HL-60 (cell line): Measurements from ENCODE around the gene IGFBP4.

Experiments used
- DNase-seq, 2 experiments: peaks; one replicate each; pipeline ENCODE4 v3.0.0-alpha.2; 2010 to 2020; ENCODE audit warnings: low read depth in 1 of 2, low spot score in 1 of 2
- H3K27ac ChIP-seq: fragments of 250-450 bp; sonication (Bioruptor Pico); replicated peaks from 2 replicates; pipeline ENCODE4 v1.5.1; 2020; ENCODE audit warnings: mild to moderate bottlenecking, moderate library complexity
- H3K27me3 ChIP-seq: fragments of 250-450 bp; sonication (Bioruptor Pico); 2 replicates; pipeline ENCODE4 v1.5.1; 2021; ENCODE audit warnings: mild to moderate bottlenecking, moderate library complexity; ENCODE audit not compliant: insufficient read depth, poor library complexity, severe bottlenecking
- H3K4me3 ChIP-seq: replicated peaks from 2 replicates; pipeline ENCODE4 v1.5.1; 2011; ENCODE audit warnings: mild to moderate bottlenecking, control low read depth, low read length; ENCODE audit not compliant: insufficient read depth
- GABPA ChIP-seq: IDR thresholded peaks from 2 replicates; pipeline ENCODE4 v1.6.1; 2012; ENCODE audit warnings: low read depth
- POLR2AphosphoS5 ChIP-seq: IDR thresholded peaks from 2 replicates; pipeline ENCODE4 v1.6.1; 2012; ENCODE audit warnings: low read depth
- SPI1 ChIP-seq: IDR thresholded peaks from 2 replicates; pipeline ENCODE4 v1.6.1; 2012; ENCODE audit warnings: low read depth, mild to moderate bottlenecking, borderline replicate concordance
- TF ChIP-seq, protein P1 (sequence below): IDR thresholded peaks from 2 replicates; pipeline ENCODE4 v1.6.1; 2012; ENCODE audit warnings: low read depth; ENCODE audit not compliant: insufficient replicate concordance
- TF ChIP-seq, protein P2 (sequence below): IDR thresholded peaks from one replicate; pipeline ENCODE4 v1.5.1; 2011; ENCODE audit warnings: low read length, control low read depth, inconsistent platforms; ENCODE audit not compliant: insufficient read depth

Gene IGFBP4

DNA sequence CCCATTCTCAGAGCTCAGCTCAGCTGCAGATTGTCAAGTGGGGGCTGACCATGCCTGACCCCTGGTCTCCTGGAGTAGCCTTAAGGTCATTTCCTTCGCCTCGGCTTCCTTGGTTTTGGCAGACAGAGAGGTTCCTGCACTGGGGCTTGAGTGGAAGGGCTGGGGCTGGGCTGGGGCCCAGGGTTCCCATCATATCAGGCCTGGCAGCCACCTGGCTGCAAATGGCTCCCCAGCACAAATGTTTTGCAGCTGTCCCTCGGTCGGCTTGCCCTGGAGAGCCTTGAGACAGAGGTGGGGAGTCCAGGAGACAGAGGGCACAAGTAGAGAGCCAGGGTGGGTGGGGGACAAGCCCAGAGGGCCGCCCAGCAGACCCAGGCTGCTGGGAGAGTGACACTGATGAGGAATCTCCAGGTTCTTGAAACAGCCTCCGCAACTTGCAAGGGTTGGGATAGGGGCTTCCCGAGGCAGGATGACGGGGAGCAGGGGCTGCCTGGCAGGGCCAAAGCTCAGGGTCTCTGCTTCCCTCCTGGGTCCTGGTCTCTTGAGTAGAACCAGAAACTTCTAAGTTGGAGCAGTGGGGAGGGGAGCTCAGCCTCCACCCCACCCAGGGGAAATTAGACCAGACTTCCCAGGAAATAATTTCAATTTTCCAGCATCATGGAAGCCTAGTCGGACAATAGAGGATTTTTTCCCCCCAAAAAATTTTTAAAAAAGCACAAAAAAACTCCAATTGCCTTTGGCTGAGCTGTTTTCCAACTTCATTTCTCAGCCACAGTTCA lies 19.3 kb downstream of the IGFBP4 start:
- Histone ChIP-seq H3K4me3 (no peak overlapping the region), H3K27me3 (no peaks in the 10 kb centered on the region), H3K27ac (no peak overlapping the region)
- TF ChIP-seq SPI1: no peak
- TF ChIP-seq, protein P1, sequence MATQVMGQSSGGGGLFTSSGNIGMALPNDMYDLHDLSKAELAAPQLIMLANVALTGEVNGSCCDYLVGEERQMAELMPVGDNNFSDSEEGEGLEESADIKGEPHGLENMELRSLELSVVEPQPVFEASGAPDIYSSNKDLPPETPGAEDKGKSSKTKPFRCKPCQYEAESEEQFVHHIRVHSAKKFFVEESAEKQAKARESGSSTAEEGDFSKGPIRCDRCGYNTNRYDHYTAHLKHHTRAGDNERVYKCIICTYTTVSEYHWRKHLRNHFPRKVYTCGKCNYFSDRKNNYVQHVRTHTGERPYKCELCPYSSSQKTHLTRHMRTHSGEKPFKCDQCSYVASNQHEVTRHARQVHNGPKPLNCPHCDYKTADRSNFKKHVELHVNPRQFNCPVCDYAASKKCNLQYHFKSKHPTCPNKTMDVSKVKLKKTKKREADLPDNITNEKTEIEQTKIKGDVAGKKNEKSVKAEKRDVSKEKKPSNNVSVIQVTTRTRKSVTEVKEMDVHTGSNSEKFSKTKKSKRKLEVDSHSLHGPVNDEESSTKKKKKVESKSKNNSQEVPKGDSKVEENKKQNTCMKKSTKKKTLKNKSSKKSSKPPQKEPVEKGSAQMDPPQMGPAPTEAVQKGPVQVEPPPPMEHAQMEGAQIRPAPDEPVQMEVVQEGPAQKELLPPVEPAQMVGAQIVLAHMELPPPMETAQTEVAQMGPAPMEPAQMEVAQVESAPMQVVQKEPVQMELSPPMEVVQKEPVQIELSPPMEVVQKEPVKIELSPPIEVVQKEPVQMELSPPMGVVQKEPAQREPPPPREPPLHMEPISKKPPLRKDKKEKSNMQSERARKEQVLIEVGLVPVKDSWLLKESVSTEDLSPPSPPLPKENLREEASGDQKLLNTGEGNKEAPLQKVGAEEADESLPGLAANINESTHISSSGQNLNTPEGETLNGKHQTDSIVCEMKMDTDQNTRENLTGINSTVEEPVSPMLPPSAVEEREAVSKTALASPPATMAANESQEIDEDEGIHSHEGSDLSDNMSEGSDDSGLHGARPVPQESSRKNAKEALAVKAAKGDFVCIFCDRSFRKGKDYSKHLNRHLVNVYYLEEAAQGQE: no peak
- TF ChIP-seq, protein P2, sequence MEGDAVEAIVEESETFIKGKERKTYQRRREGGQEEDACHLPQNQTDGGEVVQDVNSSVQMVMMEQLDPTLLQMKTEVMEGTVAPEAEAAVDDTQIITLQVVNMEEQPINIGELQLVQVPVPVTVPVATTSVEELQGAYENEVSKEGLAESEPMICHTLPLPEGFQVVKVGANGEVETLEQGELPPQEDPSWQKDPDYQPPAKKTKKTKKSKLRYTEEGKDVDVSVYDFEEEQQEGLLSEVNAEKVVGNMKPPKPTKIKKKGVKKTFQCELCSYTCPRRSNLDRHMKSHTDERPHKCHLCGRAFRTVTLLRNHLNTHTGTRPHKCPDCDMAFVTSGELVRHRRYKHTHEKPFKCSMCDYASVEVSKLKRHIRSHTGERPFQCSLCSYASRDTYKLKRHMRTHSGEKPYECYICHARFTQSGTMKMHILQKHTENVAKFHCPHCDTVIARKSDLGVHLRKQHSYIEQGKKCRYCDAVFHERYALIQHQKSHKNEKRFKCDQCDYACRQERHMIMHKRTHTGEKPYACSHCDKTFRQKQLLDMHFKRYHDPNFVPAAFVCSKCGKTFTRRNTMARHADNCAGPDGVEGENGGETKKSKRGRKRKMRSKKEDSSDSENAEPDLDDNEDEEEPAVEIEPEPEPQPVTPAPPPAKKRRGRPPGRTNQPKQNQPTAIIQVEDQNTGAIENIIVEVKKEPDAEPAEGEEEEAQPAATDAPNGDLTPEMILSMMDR: no peak
- no peak for TF ChIP-seq GABPA
- no peak for TF ChIP-seq POLR2AphosphoS5
- no peak for DNase-seq

DNA sequence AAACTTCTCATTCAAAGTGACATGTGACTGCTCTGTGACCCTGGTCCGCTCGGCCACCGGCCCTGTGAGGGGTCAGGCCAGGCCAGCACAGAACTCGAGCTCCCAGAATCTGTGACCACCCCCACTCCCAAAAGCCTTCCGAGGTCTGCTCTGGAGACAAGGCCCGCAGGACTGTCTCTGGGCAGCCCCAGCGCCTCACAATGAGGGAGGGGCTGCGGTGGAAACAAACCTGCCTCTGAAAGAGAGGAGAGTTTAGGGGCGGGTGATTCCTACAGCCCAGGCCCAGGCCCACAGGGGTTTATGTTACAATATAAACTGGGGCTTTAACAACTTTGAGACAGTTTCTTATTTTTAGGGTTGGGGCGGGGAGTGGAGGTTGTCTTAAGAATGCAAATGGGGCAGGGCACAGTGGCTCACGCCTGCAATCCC lies 19.9 kb downstream of the IGFBP4 start:
- Histone ChIP-seq H3K27ac (no peak overlapping the region), H3K27me3 (no peaks in the 10 kb centered on the region), H3K4me3 (no peak overlapping the region)
- DNase-seq: no peak
- TF ChIP-seq GABPA: no peak
- TF ChIP-seq, protein P2: no peak
- TF ChIP-seq POLR2AphosphoS5: no peak
- TF ChIP-seq SPI1: no peak
- TF ChIP-seq, protein P1: no peak

DNA sequence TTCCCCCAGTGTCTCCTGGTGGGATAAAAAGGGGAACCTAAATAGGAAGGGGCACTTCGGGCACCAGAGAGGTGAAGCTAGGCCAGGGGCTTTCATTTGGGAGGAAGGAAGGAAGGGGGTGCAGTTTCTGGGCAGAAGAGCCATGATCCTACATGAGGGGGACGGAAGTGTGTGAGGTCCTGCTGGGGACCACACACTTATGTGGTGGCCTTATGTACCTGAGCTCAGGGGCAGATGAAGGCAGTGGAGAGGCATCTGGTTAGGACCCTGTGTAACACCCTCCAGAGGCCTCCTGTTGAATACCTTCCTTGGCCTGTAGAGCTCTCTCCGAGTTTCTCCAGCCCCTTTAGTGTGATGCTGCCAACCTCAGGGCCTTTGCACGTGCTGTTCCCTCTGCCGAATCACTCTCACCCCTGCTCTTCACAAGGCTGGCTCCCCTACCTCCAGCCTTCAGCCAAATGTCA lies 21.2 kb downstream of the IGFBP4 start:
- no peak for TF ChIP-seq POLR2AphosphoS5
- Histone ChIP-seq H3K27me3 (no peaks in the 10 kb centered on the region), H3K4me3 (no peak overlapping the region), H3K27ac (no peak overlapping the region)
- DNase-seq: no peak

DNA sequence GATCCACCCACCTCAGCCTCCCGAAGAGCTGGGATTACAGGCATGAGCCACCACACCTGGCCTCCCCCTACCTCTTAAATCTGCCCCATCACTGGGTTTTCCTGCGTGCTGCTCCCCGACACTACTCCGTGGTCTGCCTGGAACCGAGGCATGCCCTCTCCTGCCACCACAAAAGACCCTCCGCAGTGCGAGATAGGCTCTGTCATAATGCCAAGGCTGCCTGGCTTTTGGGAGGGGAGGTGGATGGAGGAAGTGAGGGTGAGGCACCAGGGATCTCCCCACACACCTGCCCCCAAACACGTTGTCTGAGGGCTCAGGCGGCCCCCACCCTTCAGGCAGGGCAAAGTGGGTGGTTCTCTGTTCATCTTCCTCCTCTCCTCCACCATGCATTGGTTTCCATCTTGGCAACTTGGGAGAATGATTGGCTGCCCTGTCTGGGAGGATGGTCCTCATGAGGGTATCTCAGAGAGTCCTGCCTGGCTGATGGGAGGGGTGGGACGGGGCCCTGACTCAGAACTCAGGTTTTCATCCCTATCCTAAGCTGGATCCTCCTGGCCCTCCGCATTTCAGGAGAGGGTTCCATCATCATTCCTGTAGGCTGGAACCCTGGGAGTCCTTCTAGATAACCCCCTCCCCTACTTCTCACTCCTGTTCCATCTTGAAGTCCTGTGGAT lies 23.2 kb downstream of the IGFBP4 start:
- Histone ChIP-seq H3K27me3 (no peaks in the 10 kb centered on the region), H3K27ac (no peak overlapping the region), H3K4me3 (no peak overlapping the region)
- TF ChIP-seq, protein P2: no peak
- TF ChIP-seq, protein P1: no peak
- TF ChIP-seq SPI1: no peak
- TF ChIP-seq GABPA: no peak
- no peak for TF ChIP-seq POLR2AphosphoS5
- no peak for DNase-seq
